Dermis microvascular lymphatic vessel endothelial cell (primary cell): ENCODE results near the gene VILL. TPM values are rescaled to one million over a fixed set of nuclear protein-coding genes. Genes with fewer than 3 reads are reported as not detected.
A peak's percentile ranks its signal among the peaks of the same experiment; 100 is the strongest.

Source experiments
- DNase-seq, 2 donors: peaks; one replicate each; pipeline versions ENCODE4 v3.0.0 to v3.0.0-alpha.2; 2010; ENCODE audit warnings: low read depth in 2 of 2
- total RNA-seq: library from RNA; depleted of rRNA; stranded (reverse); fragments of >200 nt; gene quantifications from 2 replicates; pipeline ENCODE4 v1.2.1, GENCODE V29; 2014

The VILL gene
- total RNA-seq, 1 donor from 2014 or later: 2.2 TPM

DNA sequence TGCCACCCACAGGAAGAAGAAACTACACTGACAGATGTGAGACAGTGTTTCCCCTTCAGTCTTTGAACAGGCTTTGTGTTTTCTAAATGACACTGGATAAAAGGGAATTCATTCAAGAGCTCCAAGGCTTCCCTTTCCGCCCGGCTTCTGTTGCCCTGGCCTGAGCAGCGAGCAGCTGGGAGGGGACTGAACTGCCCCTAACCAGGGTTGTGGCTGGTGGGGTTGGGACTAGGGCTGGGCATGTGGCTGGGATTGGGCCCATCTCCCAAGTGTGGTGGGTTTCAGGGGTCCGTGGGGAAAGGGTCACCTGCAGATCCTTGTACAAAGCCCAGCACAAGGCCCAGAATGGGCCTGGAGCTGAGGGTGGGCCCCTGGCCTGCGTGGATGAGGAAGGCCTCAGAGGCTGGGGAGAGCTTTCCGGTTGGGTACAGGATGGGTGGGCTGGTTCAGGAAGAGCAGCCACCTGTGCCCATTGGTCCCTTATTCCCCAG, 10.4 kb downstream of the VILL start:
- DNase-seq: no peak

DNA sequence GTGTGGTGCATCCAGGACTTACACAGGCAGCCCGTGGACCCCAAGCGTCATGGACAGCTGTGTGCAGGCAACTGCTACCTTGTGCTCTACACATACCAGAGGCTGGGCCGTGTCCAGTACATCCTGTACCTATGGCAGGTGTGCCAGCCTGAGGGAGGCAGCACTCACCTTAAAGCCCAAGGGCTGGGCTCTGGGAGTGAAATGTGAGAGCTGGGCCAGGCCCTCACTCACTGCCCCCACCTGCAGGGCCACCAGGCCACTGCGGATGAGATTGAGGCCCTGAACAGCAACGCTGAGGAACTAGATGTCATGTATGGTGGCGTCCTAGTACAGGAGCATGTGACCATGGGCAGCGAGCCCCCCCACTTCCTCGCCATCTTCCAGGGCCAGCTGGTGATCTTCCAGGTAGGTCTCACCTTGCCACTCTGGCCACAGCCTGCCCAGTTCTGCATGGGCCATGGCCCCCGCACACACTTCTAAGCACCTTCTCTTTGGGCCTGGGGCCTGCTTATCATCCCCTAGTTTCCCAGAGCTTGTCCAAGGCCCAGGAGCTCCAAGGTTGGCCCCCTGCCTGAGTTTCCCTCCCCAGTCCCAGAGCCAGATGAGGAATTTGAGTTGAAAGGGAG, 11.0 kb downstream of the VILL start:
- no peak for DNase-seq

DNA sequence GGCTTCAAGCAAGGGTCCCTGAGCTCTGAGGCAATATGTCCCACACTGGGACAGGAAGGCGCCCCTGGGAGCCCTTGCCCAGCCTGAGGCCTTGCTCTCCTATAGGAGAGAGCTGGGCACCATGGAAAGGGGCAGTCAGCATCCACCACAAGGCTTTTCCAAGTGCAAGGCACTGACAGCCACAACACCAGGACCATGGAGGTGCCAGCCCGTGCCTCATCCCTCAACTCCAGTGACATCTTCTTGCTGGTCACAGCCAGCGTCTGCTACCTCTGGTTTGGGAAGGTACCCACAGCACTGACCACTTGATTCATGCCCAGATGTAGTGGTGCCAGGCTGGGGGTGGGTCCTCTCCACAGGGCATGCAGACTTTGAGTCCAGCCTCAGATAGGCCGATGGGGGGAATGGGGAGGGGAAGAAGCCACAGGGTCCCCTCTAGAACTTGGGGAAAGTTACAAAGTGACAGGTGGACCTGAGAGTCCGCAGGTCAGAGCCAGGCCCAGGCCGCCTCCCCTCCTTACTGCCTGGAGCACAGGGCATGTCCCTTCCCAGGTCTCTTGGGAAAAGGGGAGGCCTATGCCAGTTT, 11.8 kb downstream of the VILL start:
- no peak for DNase-seq

DNA sequence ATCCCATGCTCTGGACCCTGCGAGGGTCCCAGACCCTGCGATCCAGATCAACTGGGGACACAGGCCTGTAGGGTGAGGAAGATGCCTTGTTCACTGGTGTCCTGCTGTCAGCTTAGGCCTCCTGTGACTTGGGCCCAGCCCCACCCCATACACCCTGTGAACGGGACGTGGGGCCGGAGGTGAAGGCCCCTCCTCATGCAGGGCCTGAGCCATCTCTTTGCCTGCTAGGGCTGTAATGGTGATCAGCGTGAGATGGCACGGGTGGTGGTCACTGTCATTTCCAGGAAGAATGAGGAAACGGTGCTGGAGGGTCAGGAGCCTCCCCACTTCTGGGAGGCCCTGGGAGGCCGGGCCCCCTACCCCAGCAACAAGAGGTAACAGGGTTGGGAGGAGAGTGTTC, 12.4 kb downstream of the VILL start:
- DNase-seq: no peak

DNA sequence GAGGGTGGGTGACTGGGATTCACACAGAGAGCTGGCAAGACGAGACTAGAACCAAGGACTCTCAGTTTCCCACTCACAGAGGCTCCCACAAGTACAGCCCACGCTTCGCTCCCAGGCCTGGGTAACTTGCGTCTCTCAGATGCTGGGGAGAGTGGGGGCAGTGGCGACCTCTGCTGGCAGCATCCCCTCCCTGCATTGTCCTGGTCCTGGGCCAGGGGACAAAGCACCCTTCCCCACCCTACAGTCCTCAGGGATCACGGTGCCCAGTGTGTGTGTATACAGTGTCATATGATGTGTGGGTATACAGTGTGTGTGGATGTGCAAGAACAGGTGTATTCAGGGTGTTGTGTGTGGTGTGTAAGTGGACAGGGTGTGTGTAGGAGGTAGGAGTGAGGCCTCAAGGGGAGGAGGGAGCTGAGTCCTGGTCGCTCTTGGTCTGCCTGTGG, 12.8 kb downstream of the VILL start:
- peak; percentile 15 to 55 for DNase-seq

DNA sequence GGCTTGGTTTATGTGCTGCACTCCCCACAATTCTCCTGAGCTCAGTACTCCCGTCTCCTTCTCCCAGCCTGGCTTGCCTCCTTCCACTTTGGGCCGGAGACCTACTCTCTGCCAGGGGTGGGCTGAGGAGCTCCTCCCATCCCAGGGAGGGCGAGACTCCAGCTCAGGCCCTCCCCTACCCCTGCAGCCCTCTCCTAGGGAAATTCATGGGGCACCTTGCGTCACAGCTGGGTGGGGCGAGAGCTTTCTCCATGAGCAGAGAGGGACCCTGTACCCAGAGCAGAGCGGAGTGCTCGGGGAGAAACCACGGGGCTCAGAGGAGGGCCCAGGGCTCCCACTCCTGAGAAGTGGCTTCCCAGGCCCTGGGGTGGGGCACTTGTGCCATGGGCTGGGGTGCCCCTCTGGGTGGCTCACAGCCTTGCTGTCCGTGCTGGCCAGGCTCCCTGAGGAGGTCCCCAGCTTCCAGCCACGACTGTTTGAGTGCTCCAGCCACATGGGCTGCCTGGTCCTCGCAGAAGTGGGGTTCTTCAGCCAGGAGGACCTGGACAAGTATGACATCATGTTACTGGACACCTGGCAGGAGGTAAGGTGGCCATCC, 13.3 kb downstream of the VILL start:
- DNase-seq: no peak

DNA sequence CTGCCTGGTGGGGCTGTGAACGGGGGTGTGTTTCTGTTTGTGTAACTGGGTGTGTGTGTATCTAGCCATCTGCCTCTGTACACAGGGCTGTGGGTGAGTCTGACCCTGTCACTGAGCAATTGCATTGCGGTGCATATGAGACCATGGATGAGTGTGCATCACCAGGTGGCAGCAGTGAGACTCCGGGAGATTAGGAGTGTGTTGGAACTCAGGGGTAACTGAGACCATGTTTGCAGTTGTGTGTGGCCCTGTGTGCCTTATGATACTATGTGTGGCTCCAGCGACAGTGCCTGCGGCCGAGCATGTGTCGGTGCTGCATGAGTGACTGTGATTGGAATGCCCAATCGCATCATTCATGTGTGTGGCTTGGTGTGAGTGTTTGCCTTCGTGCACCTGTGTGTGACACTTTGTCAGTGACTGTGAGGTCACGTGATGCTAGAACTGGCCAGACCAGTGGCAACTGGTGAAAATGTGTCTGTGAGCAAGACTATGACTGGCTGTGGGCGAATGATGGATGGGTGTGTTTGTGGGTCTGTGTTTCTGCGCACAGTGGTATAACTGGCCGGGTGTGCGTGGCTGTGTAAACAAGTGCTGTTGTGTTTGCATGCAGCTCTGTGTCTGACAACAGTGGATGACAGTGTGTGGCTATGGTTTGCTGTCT, 14.0 kb downstream of the VILL start:
- peak; percentile 51 to 59 for DNase-seq

DNA sequence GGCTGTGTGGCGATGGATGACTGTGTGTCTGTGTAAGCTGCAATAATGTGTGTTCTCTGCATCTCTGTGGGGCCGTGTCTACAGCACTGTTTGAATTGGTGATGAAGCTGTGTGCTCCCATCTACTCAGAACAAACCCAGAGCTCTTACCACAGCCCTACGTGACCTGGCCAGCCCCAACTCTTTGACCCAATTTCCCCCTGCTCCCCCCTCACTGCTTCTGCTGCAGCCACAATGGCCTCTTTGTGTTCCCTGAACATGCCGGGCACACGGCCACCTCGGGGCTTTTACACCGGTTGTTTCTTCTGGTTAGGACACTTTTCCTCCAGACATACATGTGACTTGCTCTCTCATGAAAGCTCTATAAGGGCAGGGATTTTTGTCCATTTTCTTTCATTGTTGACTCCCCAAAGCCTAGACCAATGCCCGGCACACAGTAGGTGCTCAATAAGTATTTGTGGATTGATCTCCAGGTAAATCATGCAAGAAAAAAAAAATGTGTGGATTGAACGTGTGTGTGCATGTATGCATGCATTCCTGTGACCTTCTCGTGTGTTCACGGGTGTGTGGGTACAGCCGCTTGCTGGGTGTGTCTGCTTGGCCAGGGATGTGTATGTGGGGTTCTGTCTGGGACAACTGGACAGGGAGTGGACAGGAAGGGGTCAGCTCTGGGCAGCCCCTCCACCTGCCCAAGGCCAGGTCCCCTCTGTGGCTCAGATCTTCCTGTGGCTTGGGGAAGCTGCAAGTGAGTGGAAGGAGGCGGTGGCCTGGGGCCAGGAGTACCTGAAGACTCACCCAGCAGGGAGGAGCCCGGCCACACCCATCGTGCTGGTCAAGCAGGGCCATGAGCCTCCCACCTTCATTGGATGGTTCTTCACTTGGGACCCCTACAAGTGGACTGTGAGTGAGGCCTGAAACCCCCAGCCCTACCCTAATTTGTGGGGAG, 14.8 kb downstream of the VILL start:
- no peak for DNase-seq

DNA sequence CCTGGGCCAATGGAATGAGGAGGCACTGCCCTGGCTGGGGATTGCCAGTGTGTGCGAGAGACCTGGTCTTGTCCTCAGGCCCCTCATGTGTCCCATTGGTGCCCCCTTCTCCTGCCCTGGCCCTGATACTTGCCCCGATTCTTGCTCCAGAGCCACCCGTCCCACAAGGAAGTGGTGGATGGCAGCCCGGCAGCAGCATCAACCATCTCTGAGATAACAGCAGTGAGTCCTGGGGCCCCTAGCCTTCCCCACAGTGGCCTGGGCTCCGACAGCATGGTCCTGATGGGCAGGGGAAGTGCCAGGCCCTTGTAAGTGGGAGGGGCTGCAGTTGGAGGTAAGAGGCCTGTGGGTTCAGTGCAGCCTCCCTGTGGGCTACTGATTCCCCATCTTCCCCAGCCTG, 15.4 kb downstream of the VILL start:
- DNase-seq: no peak

DNA sequence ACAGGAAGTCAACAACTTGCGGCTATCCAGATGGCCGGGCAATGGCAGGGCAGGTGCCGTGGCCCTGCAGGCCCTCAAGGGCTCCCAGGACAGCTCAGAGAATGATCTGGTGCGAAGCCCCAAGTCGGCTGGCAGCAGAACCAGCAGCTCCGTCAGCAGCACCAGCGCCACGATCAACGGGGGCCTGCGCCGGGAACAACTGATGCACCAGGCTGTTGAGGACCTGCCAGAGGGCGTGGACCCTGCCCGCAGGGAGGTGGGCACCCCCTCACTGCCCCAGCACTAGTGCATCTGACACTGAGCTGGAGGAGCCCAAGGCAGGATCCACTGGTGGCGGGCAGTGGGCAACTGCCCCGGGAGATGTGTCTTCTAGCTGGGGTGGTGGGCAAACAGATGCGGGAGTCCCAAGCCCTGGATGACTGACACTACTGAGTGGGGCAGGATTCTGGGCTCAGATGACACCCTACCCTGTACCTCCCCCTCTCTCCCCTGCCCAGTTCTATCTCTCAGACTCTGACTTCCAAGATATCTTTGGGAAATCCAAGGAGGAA, 15.9 kb downstream of the VILL start:
- DNase-seq: no peak

DNA sequence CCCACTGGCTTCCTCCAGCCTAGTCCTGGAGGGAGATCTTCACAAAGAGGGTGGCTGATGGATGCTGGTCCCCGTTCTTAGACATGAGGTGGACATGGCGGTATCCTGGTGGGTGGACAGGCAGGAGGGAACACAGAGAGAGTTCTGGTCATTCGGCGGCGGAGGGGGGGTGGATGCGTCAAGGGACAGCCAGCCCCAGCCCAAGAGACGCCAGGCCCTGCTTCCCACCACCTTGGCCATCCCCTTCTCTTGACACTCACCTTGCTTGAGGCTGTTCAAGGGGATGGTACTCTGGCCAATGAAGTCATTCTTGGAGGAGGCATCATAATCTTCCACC, 17.1 kb downstream of the VILL start:
- no peak for DNase-seq

DNA sequence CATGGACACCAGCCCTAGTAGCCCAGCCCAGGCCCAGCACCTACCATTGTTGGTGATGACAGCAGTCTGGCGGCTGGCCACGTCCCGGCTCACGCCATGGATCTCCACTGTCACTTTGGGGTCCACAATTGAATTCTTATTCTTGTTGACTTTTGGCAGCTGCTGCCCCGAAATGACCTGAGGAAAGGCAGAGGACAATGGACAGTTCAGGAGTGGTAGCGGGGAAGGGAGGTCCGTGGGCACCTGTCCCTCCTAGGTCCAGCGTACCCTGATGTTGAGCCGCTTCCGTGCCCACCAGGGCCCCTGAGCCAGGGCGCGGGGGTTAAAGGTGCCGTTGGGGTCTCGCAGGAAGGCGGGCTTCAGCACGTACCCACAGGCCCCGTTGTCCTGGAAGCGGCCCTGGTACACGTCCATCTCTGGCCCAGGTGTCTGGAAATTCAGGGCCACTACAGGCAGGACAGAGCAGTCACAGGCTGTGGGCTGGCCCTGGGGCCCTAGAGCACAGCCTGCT, 17.7 kb downstream of the VILL start:
- no peak for DNase-seq

DNA sequence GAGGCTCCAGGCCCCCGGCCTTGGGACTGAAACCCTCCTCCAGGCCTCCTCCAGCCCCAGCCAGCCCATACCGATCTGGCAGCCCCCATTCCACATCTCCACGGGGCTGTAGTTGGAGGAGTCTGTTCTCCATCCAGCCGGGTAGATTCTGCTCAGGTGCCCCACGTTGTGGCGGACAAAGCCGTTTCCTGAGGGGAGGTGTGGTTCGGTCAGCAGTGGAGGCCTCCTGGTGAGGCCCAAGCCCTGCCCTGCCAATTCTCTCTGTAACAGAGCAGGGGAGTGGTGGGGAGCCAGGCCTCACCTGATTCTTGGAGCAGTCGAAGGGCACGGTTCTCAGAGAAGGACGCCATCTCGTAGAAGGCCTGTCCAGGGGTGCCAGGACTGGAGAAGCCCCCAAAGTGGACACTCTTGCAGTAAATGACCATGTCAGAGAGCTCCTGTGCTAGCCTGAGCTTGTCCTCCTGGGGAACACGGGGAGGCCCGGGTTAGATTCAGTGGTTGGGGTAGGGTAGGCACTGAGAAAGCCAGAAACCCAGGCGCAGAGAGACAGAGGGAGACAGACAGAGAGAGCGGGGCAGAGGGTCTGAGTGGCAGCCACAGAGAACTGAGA, 18.5 kb downstream of the VILL start:
- DNase-seq: no peak

DNA sequence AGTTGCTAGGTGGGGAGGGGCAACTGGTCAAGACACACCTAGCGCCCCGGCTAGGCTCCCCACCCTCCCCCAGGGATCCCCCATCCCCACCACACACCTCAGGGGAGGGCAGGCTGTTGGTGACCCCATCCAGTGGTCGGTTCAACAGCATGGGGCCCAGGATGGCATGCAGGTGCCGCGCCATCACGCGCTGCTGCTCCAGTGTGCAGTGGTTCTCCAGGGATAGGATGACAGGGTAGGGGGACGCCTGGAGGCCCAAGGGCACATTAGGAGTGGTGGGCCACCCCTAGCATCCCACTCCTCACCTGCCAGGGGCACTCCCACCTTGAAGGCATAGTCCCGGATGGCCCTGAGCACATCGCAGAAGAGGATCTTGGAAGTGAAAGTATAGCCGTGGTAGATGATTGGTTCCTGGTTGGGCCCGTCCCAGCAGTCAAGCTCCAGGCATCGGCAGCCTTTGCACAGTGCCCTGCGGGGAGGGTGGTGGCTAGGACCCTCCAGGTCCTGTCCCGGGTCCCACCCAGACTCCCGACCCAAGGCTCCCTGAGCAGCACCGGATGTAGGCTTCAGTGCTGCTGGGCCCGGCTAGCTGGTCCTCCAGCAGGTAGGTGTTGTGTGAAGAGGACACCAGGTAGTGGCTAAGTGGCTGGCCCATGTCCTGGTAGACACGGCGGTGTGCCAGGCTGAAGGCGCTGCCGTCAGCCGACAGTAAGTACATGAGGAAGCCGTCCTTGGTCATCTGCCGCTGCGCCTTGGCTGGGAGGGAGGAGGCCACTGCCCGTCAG, 19.4 kb downstream of the VILL start:
- DNase-seq: no peak

DNA sequence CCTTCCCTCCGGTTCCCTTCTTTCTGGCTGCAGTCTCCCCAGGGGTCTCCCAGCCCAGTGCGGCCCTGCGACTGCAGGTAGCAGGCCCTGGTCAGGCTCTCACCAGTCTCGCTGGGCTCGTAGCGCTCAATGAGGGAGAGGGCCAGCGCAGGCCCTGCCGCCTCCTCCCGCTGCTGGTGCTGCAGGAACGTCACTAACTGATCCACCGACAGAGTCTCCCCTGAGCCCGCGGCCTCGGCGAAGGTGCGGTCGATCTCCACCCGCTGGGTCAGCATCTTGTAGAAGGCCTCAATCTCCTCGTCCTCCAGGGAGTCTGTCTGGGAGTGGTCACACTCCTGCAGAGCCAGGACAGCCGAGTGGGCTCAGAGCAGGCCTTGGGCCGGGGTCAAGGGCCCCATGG, 20.5 kb downstream of the VILL start:
- DNase-seq: no peak

DNA sequence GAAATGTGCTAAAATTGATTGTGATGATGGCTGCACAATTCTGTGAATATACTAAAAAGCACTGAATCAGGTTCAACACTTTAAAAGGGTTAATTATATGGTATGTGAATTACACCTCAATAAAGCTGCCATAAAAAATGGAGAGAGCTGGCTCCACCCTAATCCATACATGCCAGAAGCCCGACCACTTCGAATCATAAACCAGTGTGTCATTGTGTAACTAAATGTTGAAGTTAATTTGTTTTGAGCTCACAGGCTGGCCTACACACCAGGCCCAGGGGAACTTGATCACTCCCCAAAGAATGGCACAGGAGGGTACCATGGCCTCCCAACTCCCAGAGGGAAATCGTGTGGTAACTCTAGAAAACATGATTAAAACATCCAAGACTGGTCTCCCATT, 24.9 kb downstream of the VILL start:
- DNase-seq: no peak

DNA sequence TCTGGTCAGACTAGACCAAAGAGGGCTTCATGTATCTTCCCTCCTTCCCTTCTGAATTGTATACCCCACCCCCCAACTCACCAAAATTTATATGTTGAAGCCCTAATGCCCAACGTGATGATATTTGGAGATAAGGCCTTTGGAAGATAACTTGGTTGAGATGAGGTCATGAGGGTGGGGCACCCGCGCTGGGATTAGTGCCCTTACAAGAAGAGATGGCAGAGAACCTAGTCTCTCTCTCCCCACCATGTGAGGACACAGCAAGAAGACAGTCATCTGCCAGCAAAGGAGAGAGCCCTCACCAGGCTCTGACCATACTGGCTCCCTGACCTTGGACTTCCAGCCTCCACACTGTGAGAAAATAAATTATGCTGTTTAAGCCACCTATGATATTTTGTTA, 25.4 kb downstream of the VILL start:
- no peak for DNase-seq

DNA sequence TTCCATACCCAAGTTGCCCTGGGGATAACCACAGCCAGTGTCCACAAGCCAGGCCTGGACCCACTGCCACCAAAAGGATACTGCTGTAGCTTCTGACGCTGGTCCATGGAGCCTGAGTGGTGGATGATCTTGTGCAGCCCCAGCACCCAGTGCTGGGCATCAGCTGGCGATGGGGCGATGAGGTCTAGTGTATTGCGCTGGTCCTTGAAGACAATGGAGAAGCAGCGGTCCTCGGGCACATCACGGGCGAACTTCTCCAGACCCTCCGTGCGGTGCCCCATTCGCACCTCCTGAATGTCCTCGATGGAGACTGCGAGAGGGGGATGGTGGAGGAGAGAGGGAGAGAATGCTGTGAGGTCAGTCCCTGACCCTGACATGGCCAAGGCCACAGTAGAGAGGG, 25.8 kb downstream of the VILL start:
- DNase-seq: no peak

DNA sequence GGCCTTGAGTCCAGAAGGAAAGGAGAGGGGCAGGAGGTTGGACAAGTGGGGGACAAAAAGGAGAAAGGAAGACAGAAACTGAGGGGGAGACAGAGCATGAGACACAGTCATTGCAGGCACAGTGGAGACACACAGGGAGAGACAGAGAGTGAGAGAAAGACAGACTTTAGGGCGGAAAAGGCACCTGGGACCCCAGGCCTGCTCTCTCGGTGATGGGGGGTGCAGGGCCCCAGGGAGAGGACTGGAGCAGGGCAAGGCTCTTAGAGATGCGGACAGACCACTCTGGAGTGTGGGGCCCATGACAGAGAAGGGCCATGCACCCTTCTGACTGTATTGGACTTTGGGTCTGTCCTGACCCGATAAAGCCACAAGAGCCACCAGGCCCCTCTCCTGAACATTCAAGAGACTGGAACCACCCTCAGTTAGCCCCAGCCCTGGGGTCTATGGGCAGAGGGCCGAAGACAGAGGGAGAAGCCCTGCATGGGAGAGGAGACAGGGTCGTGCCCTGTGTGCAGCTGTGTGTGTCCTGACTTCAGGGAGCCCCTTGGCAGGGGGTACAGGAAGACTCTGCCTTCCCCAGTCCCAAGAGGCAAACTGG, 26.4 kb downstream of the VILL start:
- no peak for DNase-seq
